GM21717 (cell line): Measurements from ENCODE around the gene PYCR2.
"Not testable (repeated sequence)": the region's sequence is repeated elsewhere in the genome, so short reads cannot be mapped to it uniquely, and the experiment has no call there.

Source experiments
- ATAC-seq: cut with Tn5 transposase; IDR thresholded peaks from one replicate; pipeline ENCODE4 v1.9.1; 2021; ENCODE audit warnings: mild to moderate bottlenecking, moderate library complexity; ENCODE audit not compliant: unreplicated experiment

PYCR2 gene

GRCh38 chr1:225923692-225924555 is at the start of gene PYCR2:
PYCR2 (minus strand) TSS chr1:225924250; CDS start chr1:225924110, 140 bp downstream.
- ATAC-seq, result peak; percentile 98

GRCh38 chr1:225973158-225973557 is 49.1 kb upstream of the PYCR2 start:
- ATAC-seq, result no peak

- no peak for ATAC-seq
Observed at GRCh38 chr1:225972344-225973152, 48.5 kb upstream of the PYCR2 start.

- ATAC-seq, result not testable (repeated sequence)
Observed at GRCh38 chr1:225970592-225971157, 46.6 kb upstream of the PYCR2 start.

GRCh38 chr1:225969751-225970150 is 45.7 kb upstream of the PYCR2 start:
- not testable (repeated sequence) for ATAC-seq

GRCh38 chr1:225965231-225965630 is 41.2 kb upstream of the PYCR2 start:
- no peak for ATAC-seq

- ATAC-seq, result no peak
Observed at GRCh38 chr1:225963735-225964530, 39.9 kb upstream of the PYCR2 start.

GRCh38 chr1:225962440-225962975 is 38.5 kb upstream of the PYCR2 start:
- peak; percentile 53 for ATAC-seq

- no peak for ATAC-seq
Observed at GRCh38 chr1:225961659-225962439, 37.8 kb upstream of the PYCR2 start.

GRCh38 chr1:225958041-225958440 is 34.0 kb upstream of the PYCR2 start:
- no peak for ATAC-seq

GRCh38 chr1:225954753-225955152 is 30.7 kb upstream of the PYCR2 start:
- no peak for ATAC-seq

GRCh38 chr1:225953315-225953714 is 29.3 kb upstream of the PYCR2 start:
- no peak for ATAC-seq

GRCh38 chr1:225950905-225951497 is 27.0 kb upstream of the PYCR2 start:
- no peak for ATAC-seq

GRCh38 chr1:225949041-225949440 is 25.0 kb upstream of the PYCR2 start:
- ATAC-seq, result no peak

GRCh38 chr1:225946803-225947202 is 22.8 kb upstream of the PYCR2 start:
- ATAC-seq, result no peak

- ATAC-seq, result no peak
Observed at GRCh38 chr1:225946082-225946620, 22.1 kb upstream of the PYCR2 start.

- no peak for ATAC-seq
Observed at GRCh38 chr1:225945564-225945963, 21.5 kb upstream of the PYCR2 start.

- no peak for ATAC-seq
Observed at GRCh38 chr1:225944951-225945350, 20.9 kb upstream of the PYCR2 start.

GRCh38 chr1:225944387-225944786 is 20.3 kb upstream of the PYCR2 start:
- ATAC-seq, result no peak
